ENCODE measurements around the gene UBE2J2. TPM values are rescaled to one million over a fixed set of nuclear protein-coding genes. Genes with fewer than 3 reads are reported as not detected.
A peak's percentile ranks its signal among the peaks of the same experiment; 100 is the strongest.
"Not testable (repeated sequence)": the region's sequence is repeated elsewhere in the genome, so short reads cannot be mapped to it uniquely, and the experiment has no call there.

Gene UBE2J2
- polyA plus RNA-seq: 10 to 100 TPM; 25.8 to 45.1 (median 39.5) TPM

GRCh38 chr1:1273512-1274298, at the start of gene UBE2J2:
TSS of gene UBE2J2 (minus strand) at chr1:1273854. CDS start at chr1:1267992, 5,862 bp downstream.
- 0 to 1% (median 1%) methylated on average over 55 to 105 of the region's 105 CpGs for WGBS, 3 donors
- H3K27ac ChIP-seq (ENCODE audit: low read depth, low read length): peak within 1 kb of the TSS; percentile 61

DNA sequence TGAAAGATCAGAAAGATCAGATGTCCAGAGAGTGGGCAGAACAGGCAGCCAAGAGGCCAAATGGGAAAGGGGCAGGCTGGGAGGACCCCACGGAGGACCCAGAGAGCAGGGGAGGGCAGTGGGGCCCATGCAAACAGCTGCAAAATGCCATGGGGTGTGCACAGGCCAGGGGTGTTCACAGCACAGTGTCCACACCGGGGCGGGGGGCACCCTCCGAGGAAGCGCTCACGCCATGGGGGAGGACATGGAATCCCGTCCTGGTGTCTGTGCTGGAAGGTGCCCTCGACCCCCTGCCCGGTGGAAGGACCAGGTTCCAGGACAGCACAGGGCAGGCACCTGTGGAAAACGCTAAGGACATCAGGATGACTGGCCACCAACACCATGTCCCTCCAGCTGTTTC, 49.3 kb upstream of the UBE2J2 start:
- no peak overlapping the region for H3K27ac ChIP-seq (ENCODE audit: low read depth, low read length)
- WGBS, 3 donors: 76 to 91% (median 90%) methylated on average over 10 of the region's 10 CpGs

GRCh38 chr1:1322418-1322817, 48.8 kb upstream of the UBE2J2 start:
- H3K27ac ChIP-seq (ENCODE audit: low read depth, low read length): no peak overlapping the region
- 69 to 87% (median 82%) methylated on average over 3 to 14 of the region's 14 CpGs for WGBS, 3 donors

DNA sequence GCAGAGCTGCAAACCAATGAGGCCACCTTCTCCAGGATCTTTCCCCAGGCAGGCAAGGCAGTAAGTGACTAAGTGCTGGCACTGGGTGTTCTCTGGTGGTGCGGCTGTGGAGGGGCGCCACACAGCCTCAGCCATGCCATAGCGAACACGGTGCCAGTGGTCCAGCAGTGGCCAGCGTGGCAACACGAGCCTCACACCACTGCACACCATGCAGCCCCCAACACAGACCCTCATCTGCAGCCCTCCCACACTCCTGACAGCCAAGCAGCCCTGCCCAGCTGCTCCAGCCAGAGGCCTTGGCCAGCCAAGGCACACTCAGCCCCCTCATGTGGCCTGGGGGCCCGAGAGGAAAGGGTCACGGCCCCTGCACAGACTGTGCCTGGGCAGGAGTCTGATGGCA, 47.8 kb upstream of the UBE2J2 start:
- H3K27ac ChIP-seq (ENCODE audit: low read depth, low read length): no peak overlapping the region
- WGBS, 3 donors: 83 to 92% (median 90%) methylated on average over 8 of the region's 8 CpGs

GRCh38 chr1:1320666-1321448, 47.2 kb upstream of the UBE2J2 start:
- 68 to 83% (median 80%) methylated on average over 23 of the region's 23 CpGs for WGBS, 3 donors
- H3K27ac ChIP-seq (ENCODE audit: low read depth, low read length): no peak overlapping the region

- 85 to 92% (median 90%) methylated on average over 13 of the region's 13 CpGs for WGBS, 3 donors
- no peak overlapping the region for H3K27ac ChIP-seq (ENCODE audit: low read depth, low read length)
These were observed 45.9 kb upstream of the UBE2J2 start for GRCh38 chr1:1319646-1319941.

- WGBS, 3 donors: 91 to 92% (median 91%) methylated on average over 36 of the region's 36 CpGs
These were observed 45.4 kb upstream of the UBE2J2 start for GRCh38 chr1:1318777-1319645.

GRCh38 chr1:1318131-1318652, 44.5 kb upstream of the UBE2J2 start:
- WGBS, 3 donors: 64 to 69% (median 65%) methylated on average over 9 of the region's 9 CpGs
- no peak overlapping the region for H3K27ac ChIP-seq (ENCODE audit: low read depth, low read length)

More at GRCh38 chr1:1318777-1319645, 45.4 kb upstream of the UBE2J2 start:
- no peak overlapping the region for H3K27ac ChIP-seq (ENCODE audit: low read depth, low read length)

DNA sequence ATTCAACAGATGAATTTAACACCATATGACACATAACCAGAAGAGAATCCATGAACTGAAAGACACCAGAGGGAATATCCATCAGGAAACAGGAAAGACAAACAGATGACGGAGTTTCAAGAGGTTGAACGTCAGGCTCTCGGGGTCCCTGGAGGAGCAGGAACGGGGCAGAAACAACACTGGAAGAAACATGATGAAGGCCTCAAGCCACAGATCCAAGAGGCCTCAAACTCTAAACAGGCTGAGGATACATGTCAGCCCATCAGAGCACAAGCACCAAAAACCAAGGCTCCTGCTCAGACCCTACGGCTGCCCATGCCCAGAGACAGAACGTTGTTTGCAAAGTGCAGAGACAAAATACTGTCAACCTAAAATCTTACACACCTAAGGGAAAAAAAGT, 43.8 kb upstream of the UBE2J2 start:
- no peak overlapping the region for H3K27ac ChIP-seq (ENCODE audit: low read depth, low read length)
- 80 to 92% (median 85%) methylated on average over 6 of the region's 6 CpGs for WGBS, 3 donors

GRCh38 chr1:1316199-1316598, 42.5 kb upstream of the UBE2J2 start:
- not testable (repeated sequence) for H3K27ac ChIP-seq (ENCODE audit: low read depth, low read length)
- 89 to 94% (median 91%) methylated on average over 8 of the region's 8 CpGs for WGBS, 3 donors

DNA sequence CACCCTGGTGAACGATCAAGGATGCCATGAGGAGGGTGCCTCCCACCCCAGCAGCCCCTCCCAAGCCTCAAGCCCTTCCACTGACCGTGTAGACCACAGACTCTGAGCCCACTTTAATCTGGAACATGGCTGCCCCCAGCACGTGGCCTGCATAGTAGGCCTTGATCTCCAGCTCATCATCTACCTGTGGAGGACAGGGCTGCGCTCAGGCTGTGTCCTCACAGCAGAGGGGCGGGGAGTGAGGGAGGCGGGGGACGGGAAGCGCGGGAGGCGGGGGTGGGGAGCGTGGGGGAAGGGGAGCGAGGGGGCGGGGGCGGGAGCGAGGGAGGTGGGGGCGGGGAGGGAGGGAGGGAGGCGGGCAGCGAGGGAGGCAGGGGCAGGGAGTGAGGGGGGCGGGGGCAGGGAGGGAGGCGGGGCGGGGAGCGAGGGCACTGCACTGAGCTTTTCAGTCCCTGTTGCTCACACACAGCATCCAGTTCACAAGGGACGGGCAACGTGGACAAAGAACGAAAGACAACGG, 41.8 kb upstream of the UBE2J2 start:
- H3K27ac ChIP-seq (ENCODE audit: low read depth, low read length): no peak overlapping the region
- WGBS, 3 donors: 66 to 81% (median 69%) methylated on average over 9 to 26 of the region's 26 CpGs

DNA sequence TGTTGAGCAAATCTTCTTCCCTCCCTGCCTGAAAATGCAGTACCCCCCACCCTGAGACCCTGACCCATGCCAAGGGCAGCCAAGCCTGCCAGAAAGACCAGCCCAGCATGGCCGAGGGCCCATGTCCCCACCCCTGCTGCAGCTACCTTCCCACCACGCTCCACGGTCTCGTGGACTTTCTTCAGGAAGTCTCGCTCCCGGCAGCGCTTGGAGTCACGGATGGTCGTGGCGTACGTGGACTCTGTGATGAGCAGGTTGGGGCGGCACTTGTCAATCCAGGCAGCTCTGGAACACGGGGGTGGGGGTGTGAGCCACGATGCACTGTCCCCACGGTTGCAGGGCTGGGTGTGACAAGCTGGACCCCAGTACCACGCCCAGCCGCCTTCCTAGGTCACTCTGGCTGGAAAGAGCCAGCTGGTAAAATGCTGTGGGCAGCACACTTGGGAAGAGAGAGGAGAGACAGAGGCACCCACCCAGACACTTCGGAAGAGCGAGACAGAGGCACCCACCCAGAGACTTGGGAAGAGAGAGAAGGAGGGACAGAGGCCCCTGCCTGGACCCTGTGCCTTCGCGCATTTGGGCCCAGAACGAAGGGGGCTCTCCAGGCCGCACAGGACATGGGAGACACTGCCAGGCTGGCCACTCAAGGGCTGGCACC, 41.2 kb upstream of the UBE2J2 start:
- H3K27ac ChIP-seq (ENCODE audit: low read depth, low read length): no peak overlapping the region
- 91 to 93% (median 92%) methylated on average over 23 of the region's 23 CpGs for WGBS, 3 donors

- WGBS, 3 donors: 94 to 97% (median 95%) methylated on average over 15 of the region's 15 CpGs
- no peak overlapping the region for H3K27ac ChIP-seq (ENCODE audit: low read depth, low read length)
These were observed 40.6 kb upstream of the UBE2J2 start for GRCh38 chr1:1314237-1314586.

DNA sequence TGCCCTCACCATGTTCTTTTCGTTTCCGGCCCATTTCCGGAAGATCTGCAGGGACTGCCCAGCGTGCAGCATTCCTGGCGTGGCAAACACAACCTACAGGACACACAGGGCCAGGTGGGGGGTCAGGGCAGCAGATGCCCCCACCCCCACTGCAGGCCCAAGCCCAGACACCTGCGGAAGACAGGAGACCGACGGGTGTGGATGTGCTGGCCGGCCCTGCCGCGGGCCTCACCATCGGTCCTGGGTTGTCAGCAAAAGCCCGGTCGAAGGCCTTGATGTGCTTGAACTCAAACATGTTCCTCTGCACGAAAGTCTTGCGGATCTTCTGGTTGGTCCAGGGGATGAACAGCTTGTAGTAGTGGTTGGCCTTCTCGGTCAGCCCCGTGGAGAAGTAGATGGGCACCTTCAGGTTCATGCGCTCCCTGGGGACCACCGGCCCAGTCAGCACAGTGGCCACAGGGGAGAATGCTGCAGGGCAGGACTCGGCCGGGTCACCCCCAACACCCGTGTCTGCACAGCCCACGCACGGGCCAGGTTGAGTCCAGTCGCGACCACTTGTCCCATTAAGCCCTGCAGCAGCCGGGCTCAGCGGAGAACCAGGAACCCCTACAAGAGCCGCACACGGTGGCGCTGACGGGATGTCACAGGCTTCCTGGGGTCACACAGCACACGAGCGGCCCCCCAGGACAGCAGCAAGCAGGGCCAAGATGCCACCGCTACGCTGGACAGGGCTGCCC, 40.0 kb upstream of the UBE2J2 start:
- H3K27ac ChIP-seq (ENCODE audit: low read depth, low read length): no peak overlapping the region
- 88 to 91% (median 91%) methylated on average over 37 of the region's 37 CpGs for WGBS, 3 donors

GRCh38 chr1:1312450-1313314, 39.0 kb upstream of the UBE2J2 start:
- WGBS, 3 donors: 92 to 94% (median 93%) methylated on average over 46 to 49 of the region's 49 CpGs
- no peak overlapping the region for H3K27ac ChIP-seq (ENCODE audit: low read depth, low read length)

Data from adipose tissue (tissue), 3 donors.